ENCODE data around the gene GSS.
"Not testable (repeated sequence)": the region's sequence is repeated elsewhere in the genome, so short reads cannot be mapped to it uniquely, and the experiment has no call there.

The GSS gene

DNA sequence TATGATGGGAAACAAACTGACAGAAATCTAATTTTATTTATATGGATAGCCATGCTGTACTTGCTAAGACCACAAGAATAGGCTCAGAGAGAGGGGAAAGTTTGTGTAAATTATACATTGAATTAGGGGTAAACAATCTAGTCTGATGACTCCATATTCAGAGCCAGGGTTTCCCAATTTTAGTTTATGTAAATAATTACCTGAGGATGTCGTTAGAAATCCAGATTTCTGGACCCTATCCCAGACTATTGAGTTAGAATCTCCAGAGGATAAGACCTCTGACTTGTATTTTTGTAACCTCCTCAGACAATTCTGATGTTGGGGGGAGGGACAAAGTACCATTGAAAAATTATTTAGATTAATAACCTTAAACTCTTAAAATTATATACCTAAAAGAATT, 60.9 kb downstream of the GSS start:
- no peak for DNase-seq

- no peak for DNase-seq
These were observed 62.9 kb downstream of the GSS start for GRCh38 chr20:34892671-34893070.

- DNase-seq: no peak
These were observed 64.2 kb downstream of the GSS start for GRCh38 chr20:34891166-34892062.

DNA sequence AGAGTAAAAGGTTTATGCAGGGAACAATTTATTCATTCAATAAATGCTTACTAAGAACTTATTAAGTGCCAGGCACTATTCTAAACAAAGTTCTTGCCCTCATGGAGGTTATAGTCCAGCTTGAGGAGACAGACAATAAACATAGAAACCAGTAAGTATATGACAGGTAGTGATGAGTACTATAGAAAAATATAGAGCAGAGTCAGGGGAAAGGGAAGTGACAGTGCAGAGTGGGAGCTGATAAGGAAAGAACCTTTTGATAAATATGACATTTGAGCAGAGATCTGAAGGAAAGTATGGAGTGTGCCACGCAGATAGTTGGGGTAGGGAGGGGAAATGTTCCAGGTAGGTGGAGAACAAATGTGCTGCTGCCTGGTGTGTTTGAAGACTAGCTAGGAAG, 67.1 kb downstream of the GSS start:
- DNase-seq: no peak

DNA sequence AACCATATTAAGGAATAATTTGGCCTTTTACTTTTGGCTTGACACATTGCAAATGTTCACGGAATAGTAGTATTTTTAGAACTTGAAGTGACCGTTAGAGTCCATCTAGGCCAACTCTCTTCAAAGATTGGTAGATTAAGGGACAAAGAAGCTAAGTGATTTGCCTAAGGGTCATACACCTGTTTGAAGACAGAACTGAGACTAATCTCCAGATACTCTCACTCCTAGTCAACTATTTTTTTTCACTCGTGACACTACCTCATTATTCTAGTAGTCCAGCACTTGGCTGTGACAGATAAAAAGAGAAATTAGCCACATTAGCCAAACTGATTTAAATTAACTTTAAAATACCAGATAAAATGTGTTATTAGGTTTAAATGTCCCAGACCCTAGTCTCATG, 68.6 kb downstream of the GSS start:
- no peak for DNase-seq

DNA sequence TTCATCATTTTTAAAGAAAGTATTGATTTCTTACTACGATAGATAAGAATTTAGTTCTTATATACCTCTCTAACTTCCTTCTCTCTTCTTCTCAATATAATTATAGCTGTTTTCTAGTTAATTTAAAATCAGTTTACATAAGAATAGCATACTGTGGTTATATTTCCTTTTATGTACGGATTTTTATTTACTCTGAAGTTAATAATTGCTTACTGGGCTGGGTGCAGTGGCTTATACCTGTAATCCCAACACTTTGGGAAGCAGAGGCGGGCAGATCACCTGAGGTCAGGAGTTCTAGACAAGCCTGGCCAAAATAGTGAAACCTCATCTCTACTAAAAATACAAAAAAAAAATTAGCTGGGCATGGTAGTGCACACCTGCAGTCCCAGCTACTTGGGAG, 69.5 kb downstream of the GSS start:
- no peak for DNase-seq

DNA sequence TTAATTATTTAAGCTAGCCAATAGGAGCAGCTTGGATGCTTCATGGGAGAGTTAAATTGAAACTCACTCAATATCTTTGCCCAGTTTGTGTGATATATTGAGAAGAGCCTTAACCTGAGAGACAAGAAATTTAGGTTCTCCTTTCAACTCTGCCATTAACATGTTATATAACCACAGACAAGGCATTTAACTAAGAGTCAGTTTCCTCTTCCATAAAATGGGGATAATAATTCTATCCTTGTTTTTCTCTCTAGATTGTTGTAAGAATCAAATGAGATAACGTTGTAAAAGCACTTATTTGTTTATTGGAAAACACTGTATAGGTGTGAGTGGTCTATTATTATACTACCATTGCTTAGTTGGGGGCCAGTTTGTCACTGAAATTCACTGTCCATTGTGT, 71.3 kb downstream of the GSS start:
- DNase-seq: no peak

DNA sequence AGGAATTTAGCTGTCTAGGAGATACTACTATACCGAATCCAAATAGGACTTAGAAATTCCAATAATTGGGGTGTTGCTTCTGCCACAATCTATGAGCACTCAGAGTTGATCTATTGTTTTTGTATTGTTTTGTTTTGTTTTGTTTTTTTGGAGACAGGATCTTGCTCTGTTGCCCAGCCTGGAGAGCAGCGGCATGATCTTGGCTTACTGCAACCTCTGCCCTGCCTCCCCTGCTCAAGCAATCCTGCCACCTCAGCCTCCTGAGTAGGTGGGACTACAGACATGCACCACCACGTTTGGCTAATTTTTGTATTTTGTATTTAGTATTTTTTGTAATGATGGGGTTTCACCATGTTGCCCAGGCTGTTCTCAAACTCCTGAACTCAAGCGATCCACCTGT, 71.8 kb downstream of the GSS start:
- no peak for DNase-seq

DNA sequence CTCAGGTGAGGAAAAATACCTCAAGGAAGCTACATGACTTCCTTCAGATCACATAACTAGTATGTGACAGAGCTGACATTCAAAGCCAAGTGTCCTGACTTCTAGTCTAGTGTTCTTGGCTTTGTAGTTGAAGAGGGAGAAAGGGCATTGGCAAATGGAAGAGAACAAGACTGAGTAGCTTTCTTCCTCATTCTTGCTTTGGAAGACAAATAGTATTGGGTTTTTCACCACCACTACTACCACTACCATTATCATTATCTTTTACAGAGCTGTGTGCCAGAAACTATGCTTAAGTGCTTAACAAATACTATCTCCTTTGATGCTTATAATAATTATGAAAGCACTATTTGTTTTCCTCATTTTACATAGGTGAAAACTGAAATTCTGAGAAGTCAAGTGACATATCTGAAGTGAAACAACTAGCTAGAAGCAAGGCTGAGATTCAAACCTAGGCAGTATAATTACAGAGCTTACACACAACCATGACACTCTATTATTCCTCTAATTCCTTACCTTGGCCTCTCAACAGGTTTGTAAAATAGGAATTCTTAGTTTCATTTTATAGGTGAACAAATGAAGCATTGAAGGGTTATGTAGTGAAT, 72.4 kb downstream of the GSS start:
- no peak for DNase-seq

DNA sequence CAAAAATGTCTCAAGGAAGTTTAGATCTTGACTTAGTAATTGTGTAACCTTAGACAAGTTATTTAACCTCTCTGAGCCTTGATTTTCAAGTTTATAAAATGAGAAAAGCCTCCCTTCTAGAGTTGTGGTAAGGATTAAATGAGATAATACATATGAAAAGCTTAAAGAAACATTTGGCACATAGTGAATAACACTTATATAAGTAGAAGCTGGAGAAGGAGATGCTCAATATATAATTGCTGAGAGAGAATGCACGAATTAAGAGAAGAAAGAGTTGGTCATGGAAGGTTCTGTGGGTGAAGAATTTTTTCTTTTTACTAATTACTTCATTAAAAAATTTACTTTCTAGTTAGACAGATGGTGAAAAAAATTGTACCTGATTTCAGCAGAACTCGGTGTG, 73.9 kb downstream of the GSS start:
- DNase-seq: no peak

DNA sequence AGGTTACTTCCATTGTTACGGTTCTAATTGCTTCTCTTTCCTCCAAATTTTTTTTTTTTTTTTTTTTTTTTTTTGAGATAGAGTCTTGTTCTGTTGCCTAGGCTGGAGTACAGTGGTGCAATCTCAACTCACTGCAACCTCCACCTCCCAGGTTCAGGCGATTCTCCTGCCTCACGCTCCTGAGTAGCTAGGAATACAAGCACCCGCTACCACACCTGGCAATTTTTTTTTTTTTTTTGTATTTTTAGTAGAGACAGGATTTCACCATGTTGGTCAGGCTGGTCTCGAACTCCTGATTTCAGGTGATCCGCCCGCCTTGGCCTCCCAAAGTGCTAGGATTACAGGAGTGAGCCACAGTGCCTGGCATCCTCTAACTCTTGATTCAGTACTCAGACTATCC, 74.6 kb downstream of the GSS start:
- DNase-seq: not testable (repeated sequence)

DNA sequence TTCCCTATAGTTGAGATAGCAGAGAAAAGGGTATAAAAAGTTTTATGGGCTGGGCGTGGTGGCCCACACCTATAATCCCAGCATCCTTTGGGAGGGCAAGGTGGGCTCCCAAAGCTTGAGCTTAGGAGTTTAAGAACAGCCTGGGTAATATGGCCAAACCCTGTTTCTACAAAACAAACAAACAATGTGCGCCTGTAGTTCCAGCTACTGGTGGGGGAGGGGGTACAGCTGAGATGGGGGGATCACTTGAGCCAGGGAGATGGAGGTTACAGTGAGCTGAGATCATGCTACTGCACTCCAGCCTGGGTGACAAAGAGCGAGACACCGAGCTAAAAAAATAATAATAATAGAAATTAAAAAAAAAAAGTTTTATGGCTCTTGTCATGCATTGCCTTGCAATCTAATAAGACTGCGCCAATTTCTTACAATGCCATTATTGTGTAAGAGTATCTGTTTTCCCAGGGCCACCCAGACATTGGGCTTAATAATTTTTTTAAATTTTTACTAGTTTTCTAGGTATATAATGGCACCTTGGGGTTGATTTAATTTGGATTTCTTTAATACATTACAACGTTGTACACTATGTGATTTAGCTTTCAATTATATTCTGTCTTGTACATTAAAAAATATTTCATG, 75.3 kb downstream of the GSS start:
- no peak for DNase-seq

All from activated T-cell treated with anti-CD3 and anti-CD28 coated beads, Interleukin-2, amount 50 U/mL, for 1 hour (primary cell).